ENCODE data around the gene FAM229B.
A peak's percentile ranks its signal among the peaks of the same experiment; 100 is the strongest.

The FAM229B gene

GRCh38 chr6:112144145-112144926, 56.9 kb downstream of the FAM229B start:
- DNase-seq (ENCODE audit: low spot score) = no peak

GRCh38 chr6:112145080-112145573, 57.7 kb downstream of the FAM229B start:
- DNase-seq (ENCODE audit: low spot score) = peak; percentile 21

GRCh38 chr6:112148103-112148502, 60.7 kb downstream of the FAM229B start:
- DNase-seq (ENCODE audit: low spot score) = no peak

- no peak for DNase-seq (ENCODE audit: low spot score)
Measured at GRCh38 chr6:112149236-112149635, 61.8 kb downstream of the FAM229B start.

- no peak for DNase-seq (ENCODE audit: low spot score)
Measured at GRCh38 chr6:112149719-112150263, 62.4 kb downstream of the FAM229B start.

GRCh38 chr6:112150363-112150762, 63.0 kb downstream of the FAM229B start:
- no peak for DNase-seq (ENCODE audit: low spot score)
